NCI-H69 (cell line): ENCODE measurements around the gene USP21.

Source experiments
- DNase-seq: peaks from one replicate; lab custom pipeline; 2025; lab: John Stamatoyannopoulos, UW

USP21 gene

GRCh38 chr1:161171191-161171590 is 11.9 kb downstream of the USP21 start:
- no peak for DNase-seq

GRCh38 chr1:161171696-161172095 is 12.4 kb downstream of the USP21 start:
- no peak for DNase-seq

DNA sequence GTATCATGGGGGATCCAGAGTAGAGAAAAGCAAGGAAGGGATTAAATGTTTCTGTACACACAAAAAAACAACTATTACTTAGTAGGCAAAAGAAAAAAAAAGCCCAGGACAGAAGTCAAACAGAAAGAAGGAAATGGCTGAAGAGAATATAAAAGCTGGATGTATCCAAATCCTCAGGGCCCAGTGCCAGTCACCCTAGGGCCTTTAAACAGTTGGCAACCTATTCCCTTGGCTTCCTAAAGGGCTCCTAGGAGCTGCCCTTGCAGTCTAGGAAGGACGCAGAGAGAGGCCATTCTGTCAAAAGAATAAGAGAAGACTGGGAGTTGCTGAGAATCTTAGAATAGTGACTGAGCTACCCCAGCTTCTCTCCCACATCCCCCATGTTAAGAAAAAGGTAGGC is 13.0 kb downstream of the USP21 start:
- DNase-seq, result no peak

- DNase-seq, result no peak
Observed at GRCh38 chr1:161172776-161173376, 13.6 kb downstream of the USP21 start.

DNA sequence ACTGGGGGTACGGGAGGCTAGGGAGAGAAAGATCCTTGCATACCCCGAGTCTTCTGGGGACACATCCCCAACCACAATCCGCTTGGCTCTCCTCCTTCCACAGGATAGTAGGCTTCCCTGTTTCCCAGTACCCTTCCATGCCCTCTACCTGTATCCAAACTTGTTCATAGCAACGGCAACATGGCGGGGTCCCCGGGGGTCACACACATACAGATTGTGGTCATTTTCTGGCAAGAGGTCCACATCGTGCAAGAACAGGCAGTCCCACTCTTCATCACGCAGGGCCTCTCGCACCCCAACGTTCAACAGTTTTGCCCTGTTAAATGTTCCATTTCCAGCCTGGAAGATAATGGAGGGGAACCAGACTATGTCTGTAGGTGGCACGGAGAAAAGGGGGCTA is 14.4 kb downstream of the USP21 start:
- DNase-seq, result no peak

DNA sequence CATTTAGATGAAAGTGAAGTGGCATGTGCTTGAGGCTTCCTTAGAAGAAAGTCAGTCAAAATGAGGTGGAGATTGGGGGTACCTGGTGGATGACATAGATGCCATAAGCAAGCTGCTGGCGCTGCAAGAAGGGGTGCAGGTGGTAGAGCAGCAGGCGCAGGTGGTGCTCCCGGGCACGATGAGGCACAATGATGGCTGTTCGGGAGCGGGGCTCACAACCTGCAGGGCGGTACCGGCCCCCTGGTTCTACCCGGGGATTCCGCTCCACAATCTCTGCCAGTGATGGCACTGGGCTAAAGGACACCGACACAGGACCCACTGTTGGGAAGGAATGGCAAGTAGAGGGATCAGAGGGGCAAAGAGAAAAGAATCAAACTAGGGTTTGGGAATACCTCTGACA is 15.6 kb downstream of the USP21 start:
- DNase-seq, result no peak

DNA sequence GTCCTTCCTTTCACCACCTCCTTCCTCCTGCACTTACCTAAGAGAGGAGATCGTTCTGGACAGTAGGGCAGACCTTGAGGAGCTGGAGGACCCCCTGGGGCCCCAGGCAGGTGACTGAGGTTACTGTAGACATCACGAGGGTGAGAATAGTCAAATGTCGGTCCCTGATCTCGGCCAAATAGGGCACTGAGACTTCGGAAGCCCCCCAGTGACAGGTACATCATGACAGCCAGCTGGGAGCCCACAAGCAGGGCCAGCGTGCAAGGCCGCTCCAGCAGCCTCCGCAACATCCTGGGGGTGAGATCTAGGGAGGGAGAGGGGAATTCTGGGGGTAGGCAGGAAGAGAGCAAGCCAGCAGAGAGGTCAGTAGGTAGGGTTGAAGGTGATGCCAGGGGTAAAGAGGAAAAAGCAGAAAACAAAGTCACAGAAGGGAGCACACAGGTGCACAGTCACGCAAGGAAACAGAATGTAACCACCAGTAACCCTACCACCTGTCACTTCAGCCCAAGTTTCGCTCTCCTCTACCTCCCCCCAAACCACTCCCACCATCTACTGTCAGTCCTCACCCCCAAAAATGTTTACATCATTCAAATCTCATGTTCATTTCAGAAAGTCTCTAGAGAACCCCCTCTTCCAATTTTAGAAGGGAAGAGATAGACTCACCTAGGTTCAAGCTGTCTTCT is 16.6 kb downstream of the USP21 start:
- DNase-seq, result no peak

DNA sequence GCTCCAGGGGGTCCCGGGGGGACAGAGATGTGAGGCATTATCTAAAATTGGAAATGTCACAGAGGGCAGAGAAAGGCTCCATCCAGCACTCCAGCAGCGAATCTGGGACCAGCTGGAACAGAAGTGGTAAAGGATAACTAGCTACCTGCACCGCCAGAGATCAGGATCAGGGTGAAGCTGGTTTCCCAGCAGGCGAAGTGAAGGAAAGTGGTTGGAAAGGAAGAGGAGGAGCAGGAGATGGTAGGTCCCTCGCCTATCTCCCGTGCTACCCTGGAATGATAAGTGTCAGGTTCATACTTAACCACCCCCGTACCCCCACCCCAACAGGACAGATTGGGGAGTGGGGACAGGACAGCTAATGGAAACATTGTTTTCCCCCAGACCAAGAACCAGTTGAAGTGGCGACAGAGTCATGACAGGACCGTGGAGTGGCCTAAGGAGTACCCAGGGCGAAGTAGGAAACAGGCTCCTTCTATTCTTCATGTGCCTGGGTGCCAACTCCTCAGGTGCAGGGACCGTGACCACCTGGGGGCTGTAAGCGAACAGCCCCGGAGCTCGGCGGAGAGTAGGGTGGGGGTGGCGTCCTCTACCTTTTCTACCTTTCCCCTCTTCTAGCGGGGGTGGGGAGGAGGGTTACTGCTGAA is 17.3 kb downstream of the USP21 start:
- no peak for DNase-seq

- DNase-seq, result peak; percentile 95
Observed at GRCh38 chr1:161177112-161177935, 18.0 kb downstream of the USP21 start, which contains the start of gene B4GALT3. Gene B4GALT3, minus strand, starts transcription at chr1:161177507. Its CDS starts 1,447 bp downstream, at chr1:161176060.

DNA sequence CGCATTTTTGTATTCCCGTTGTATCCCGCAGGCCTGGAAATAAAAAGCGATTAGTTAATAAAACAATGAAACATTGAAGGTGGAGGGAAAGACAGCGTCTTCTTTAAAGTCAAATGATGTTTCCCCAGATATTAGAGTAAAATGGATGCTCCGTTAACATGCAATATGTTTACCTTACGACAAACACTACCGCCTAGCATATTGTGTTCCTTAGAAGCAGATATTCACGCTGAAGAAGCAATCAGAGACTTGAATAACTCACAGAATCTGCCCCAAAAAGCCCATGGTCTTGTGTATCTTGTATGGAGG is 18.6 kb downstream of the USP21 start:
- no peak for DNase-seq

GRCh38 chr1:161179698-161180097 is 20.4 kb downstream of the USP21 start:
- no peak for DNase-seq

DNA sequence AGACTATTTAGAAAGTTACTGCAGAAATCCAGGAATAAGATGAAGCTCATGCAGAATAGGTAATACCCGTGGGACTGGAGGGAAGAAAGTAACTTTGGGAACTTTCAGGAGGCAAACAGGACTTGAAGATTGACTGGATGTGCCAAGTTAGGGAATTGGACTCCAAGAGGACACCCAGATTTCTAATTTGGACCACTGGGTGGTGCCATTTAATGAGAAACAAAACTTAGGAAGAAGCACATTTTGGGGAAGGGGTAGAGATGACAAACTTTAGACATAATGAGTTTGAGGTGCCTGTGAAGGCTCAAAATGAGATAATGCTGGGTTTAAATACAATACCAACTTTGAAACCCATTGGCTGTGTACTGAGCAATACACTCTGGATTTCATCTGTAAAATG is 21.3 kb downstream of the USP21 start:
- peak; percentile 47 for DNase-seq

DNA sequence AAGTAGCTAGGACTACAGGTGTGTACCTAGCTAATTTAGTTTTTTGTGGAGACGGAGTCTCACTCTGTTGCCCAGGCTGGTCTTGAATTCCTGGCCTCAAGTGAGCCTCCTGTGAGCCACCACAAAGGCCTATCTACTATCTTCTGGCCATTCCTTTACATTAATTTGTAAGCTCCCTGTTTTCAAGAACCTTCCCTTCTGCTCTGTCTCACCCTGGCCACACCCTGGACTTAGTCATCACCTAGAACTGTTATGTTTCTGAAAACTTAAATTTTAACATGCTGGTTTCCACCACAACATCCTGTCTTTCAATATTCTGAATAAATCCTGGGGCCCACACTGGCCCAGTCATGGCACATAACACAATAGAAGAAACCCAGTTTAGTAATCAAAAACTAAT is 22.9 kb downstream of the USP21 start:
- no peak for DNase-seq

- peak; percentile 78 for DNase-seq
Observed at GRCh38 chr1:161185282-161185682, 26.0 kb downstream of the USP21 start.

- no peak for DNase-seq
Observed at GRCh38 chr1:161185732-161186311, 26.5 kb downstream of the USP21 start.

- no peak for DNase-seq
Observed at GRCh38 chr1:161187311-161187710, 28.0 kb downstream of the USP21 start.

DNA sequence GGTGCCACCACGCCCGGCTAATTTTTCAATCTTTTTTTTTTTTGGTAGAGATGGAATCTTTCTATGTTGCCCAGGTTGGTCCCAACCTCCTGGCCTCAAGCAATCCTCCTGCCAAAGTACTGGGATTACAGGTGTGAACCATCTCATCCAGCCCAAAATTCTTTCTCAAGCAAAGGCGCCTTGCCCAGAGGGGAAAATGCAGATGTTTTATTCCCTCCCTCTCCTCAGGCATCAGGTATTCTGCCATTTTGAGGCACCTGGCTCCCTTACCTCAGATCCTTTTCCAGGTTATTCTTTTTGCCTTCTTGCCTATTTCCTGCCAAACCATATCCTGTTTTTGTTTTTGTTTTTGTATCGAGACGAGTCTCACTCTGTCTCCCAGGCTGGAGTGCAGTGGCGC is 29.1 kb downstream of the USP21 start:
- no peak for DNase-seq

DNA sequence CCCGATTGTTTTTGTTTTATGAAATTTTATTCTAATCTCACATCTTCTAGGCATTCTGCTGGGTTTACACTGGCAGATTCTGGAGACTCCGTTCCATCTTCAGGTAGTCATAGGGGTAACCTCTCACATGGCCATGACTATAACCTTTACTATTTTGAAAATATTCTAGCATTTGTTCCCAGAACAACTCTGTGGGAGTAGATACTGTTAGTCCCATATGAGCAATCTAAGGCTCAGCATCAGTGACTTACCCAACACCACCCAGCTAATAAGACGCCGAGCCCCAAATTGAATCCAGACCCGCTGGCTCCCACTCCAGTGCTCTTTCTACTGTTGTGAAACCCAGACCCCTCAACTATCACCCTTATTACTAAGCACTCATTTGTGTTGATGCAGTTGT is 29.7 kb downstream of the USP21 start:
- DNase-seq, result no peak

DNA sequence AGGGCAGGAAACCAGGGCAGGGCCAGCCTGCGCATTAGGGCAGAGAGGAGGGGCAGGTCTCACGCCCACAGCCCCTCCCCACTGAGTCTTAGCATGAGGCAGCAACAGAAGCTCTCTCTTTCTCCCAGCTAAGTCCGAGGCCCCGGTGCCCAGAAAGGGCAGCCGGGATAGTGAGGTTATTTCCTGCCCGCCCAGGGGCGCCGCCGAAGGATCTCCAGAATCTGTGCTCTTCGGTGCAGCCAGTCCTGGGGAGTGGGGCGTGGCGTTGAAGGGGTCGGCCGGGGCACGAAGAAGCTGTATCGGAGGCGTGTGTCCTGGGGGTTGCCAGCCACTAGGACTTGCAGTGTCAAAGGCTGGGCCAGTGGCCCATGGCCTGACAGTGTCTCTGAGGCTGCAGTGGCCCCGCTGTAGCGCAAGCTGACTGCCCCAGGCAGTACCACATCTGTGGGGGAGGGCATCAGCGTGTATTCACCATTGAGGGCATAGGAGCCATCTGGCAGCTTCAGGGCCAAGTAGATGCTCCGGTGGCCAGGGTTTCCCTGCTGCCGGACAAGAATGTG is 31.7 kb downstream of the USP21 start:
- peak; percentile 68 for DNase-seq

DNA sequence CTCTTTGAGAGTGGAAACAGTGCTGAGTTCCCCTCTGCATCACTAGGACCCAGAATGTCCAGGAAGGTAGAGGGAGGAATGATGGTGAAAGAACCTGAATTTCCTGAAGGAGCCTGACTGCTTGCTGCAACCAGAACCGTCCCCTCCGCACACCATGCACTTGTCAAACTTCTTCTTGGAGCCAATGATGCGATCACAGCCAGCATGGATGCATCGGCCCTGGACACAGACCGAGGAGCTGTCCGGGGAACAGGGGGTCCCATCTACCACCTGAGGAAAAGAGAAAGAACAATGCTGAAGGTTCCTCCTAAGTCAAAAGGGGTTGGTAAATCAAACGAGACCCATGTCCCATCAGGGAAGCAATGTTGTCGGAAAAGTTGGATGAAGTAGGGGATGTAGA is 32.7 kb downstream of the USP21 start:
- DNase-seq, result no peak

- peak; percentile 83 for DNase-seq
Observed at GRCh38 chr1:161192476-161193465, 33.5 kb downstream of the USP21 start.
